Prostate gland (tissue), 2 donors: ENCODE data around the gene GLRX.

Source experiments
- POLR2A ChIP-seq: fragments of 450-650 bp; IDR thresholded peaks from one replicate; pipeline ENCODE4 v1.6.1; 2016; ENCODE audit warnings: antibody characterized with exemption, mild to moderate bottlenecking
- TF ChIP-seq, protein P1 (sequence below), 4 experiments: fragments of 200-600 bp in 2 of 4; fragments of 450-650 bp in 2 of 4; sonication (generic) in 2 of 4; IDR thresholded peaks; 1 replicate in 3 of 4; 2 replicates in 1 of 4; pipeline ENCODE4 v1.5.1; 2016 to 2019; ENCODE audit warnings: antibody characterized with exemption in 4 of 4, mild to moderate bottlenecking in 2 of 4, moderate library complexity in 2 of 4

DNA sequence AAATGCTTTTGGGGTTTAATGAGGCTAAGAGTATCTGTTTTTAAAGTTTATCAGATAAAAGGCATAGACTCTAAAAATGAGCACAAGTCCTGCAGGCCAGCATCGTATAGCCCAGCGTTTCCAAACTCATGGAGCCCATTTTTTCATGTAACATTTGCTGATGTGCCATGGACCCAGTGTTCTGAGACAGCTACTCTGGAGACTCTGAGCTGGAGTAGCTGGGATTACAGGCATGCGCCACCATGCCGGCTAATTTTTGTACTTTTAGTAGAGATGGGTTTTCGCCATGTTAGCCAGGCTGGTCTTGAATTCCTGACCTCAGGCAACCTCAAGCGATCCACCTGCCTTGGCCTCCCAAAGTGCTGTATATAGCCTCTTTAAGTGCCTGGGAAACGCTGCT, 15.8 kb downstream of the GLRX start:
- TF ChIP-seq, protein P1, sequence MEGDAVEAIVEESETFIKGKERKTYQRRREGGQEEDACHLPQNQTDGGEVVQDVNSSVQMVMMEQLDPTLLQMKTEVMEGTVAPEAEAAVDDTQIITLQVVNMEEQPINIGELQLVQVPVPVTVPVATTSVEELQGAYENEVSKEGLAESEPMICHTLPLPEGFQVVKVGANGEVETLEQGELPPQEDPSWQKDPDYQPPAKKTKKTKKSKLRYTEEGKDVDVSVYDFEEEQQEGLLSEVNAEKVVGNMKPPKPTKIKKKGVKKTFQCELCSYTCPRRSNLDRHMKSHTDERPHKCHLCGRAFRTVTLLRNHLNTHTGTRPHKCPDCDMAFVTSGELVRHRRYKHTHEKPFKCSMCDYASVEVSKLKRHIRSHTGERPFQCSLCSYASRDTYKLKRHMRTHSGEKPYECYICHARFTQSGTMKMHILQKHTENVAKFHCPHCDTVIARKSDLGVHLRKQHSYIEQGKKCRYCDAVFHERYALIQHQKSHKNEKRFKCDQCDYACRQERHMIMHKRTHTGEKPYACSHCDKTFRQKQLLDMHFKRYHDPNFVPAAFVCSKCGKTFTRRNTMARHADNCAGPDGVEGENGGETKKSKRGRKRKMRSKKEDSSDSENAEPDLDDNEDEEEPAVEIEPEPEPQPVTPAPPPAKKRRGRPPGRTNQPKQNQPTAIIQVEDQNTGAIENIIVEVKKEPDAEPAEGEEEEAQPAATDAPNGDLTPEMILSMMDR (IDR thresholded peaks at IDR 0.05): no peak
- TF ChIP-seq POLR2A: no peak
